Vagina (tissue), 2 donors: ENCODE results near the gene ZNF45.

Experiments
- CTCF ChIP-seq, 3 experiments: fragments of 450-650 bp in 2 of 3; fragments of 200-600 bp in 1 of 3; sonication (generic) in 1 of 3; IDR thresholded peaks; one replicate each; pipeline ENCODE4 v1.5.1; 2017 to 2019; ENCODE audit warnings: antibody characterized with exemption in 3 of 3, mild to moderate bottlenecking in 2 of 3, moderate library complexity in 2 of 3
- POLR2A ChIP-seq, 2 donors: fragments of 450-650 bp; IDR thresholded peaks; one replicate each; pipeline ENCODE4 v1.6.1; 2017; ENCODE audit warnings: antibody characterized with exemption in 2 of 2, mild to moderate bottlenecking in 2 of 2, moderate library complexity in 2 of 2
- POLR2AphosphoS5 ChIP-seq, 2 donors: sonication (generic); formaldehyde crosslinking; IDR thresholded peaks; one replicate each; pipeline ENCODE4 v1.9.0; 2017; ENCODE audit warnings: antibody characterized with exemption in 2 of 2, mild to moderate bottlenecking in 2 of 2, low read depth in 1 of 2; ENCODE audit not compliant: insufficient read depth in 1 of 2

DNA sequence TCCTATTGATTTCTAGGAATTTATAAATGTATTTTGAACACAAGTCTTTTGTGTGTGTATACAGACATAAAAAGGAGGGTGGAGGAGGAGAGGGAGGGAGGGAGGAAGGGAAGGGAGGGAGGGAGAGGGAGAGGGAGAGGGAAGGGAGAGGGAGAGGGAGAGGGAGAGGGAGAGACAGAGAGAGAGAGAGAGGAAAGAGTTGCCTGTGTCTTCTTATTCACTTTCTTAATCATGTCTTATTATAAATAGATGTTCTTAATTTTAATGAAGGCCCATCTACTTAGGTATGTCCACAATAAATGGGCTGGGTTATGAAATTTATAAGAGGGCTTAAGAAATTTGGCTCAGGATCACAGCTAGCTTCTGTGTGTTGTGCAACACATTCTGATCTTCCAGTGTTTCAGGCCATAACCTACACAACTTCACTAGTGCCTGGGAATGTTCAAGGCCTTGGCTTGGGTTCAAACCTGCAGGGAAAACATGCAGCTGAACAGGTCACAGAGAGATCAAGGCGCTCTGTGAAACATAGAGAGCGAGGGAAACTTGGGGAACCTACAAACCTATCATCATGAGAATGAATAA, 39.3 kb downstream of the ZNF45 start:
- TF ChIP-seq CTCF (IDR thresholded peaks at IDR 0.05) (no peak), POLR2AphosphoS5 (IDR thresholded peaks at IDR 0.05; ENCODE audit: insufficient read depth in 1 of 2, low read depth in 1 of 2) (no peak), POLR2A (IDR thresholded peaks at IDR 0.05) (no peak)
